Measurements from ENCODE around the gene CYP2J2.

DNA sequence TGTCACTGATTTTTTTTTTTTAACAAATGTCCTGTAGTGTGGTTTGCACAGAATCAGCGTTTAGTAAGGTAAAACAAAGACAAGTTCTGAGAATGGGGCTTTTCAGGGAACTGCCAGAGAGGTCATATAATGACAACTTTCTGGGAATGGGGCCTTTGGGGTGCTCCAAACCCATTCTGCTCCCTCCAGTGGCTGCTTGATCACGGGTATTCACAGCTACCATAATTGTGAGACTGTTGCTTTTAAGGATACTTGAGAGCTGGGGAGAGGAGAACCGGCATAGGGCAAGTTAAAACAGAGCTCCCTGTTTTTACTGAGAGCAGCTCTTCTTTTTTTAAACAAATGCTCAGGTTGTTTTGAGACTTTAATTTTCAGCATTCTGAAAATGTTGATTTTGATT lies 48.2 kb downstream of the CYP2J2 start:
- TF ChIP-seq ESRRA (CRISPR knock-in tag; IDR thresholded peaks at IDR 0.05; ENCODE audit: borderline replicate concordance) (no peak), NR2C2 (CRISPR knock-in tag; IDR thresholded peaks at IDR 0.05) (no peak), JAZF1 (CRISPR knock-in tag; IDR thresholded peaks at IDR 0.05) (no peak)
- TF ChIP-seq, protein P1, sequence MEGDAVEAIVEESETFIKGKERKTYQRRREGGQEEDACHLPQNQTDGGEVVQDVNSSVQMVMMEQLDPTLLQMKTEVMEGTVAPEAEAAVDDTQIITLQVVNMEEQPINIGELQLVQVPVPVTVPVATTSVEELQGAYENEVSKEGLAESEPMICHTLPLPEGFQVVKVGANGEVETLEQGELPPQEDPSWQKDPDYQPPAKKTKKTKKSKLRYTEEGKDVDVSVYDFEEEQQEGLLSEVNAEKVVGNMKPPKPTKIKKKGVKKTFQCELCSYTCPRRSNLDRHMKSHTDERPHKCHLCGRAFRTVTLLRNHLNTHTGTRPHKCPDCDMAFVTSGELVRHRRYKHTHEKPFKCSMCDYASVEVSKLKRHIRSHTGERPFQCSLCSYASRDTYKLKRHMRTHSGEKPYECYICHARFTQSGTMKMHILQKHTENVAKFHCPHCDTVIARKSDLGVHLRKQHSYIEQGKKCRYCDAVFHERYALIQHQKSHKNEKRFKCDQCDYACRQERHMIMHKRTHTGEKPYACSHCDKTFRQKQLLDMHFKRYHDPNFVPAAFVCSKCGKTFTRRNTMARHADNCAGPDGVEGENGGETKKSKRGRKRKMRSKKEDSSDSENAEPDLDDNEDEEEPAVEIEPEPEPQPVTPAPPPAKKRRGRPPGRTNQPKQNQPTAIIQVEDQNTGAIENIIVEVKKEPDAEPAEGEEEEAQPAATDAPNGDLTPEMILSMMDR (IDR thresholded peaks at IDR 0.05) = no peak

Data from WTC11 (cell line).